ENCODE measurements around the gene DEF6.

DNA sequence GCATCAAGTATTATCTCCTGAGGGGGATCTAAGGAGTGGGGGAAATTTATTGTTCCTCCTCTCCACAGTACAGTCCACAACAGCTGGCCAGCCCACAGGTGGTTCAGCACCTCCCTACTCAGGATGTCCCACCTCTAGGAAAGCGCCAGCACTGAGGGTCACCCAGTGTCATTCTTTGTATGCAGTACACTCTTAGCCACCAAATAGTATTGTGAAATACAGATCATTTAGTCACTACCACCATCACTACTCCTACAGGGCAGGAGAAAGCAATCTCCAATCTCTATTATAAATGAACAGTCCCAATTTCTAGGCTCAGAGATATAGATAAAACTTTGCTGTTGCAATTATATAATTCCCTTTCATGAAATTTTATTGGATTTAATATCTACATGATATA lies 44.4 kb upstream of the DEF6 start:
- TF ChIP-seq, protein P1, sequence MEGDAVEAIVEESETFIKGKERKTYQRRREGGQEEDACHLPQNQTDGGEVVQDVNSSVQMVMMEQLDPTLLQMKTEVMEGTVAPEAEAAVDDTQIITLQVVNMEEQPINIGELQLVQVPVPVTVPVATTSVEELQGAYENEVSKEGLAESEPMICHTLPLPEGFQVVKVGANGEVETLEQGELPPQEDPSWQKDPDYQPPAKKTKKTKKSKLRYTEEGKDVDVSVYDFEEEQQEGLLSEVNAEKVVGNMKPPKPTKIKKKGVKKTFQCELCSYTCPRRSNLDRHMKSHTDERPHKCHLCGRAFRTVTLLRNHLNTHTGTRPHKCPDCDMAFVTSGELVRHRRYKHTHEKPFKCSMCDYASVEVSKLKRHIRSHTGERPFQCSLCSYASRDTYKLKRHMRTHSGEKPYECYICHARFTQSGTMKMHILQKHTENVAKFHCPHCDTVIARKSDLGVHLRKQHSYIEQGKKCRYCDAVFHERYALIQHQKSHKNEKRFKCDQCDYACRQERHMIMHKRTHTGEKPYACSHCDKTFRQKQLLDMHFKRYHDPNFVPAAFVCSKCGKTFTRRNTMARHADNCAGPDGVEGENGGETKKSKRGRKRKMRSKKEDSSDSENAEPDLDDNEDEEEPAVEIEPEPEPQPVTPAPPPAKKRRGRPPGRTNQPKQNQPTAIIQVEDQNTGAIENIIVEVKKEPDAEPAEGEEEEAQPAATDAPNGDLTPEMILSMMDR (IDR thresholded peaks at IDR 0.05) = no peak
- TF ChIP-seq POLR2A (IDR thresholded peaks at IDR 0.05) (no peak), EP300 (IDR thresholded peaks at IDR 0.05) (no peak)
